ENCODE data around the gene FAM20C.

Gene FAM20C

DNA sequence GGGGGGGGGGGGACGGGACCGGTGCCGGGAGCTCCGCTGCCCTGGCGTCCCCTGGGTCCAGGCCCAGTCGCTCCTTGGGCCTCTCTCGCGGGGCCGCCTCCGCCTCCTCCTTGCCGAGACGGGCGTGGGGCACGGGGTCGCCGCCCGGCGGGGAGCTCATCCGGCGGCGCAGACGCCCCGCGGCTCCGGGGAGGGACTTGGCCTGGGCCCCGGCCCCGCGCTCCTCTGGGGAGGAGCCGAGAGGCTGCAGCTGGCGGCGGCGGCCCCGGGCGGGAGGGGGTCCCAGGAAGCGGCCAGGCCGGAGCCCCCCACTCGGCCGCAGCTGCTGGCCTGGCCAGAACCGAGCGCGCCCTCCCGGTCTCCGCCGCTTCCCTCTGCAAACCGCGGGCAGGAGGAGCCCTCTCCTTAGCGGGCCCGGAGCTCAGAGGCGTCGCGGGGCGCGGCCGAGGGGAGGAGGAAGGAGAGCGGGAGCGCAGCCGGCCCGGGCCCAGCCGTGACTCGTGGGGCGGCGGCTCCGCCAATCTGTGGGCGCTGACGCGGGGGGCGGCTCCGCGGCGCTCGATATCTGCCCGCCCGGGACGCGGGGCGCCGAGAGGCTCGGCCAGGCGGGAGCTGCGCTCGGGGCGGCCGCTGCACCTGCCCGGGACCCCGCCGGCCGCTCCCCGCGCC, at the start of gene FAM20C:
FAM20C (plus strand) TSS at position 591 of the 669 bp plus-strand sequence. CDS start 629 bp downstream, outside the sequence.
- peak; percentile 11 to 24 for DNase-seq (ENCODE audit: low read depth in 2 of 2)

DNA sequence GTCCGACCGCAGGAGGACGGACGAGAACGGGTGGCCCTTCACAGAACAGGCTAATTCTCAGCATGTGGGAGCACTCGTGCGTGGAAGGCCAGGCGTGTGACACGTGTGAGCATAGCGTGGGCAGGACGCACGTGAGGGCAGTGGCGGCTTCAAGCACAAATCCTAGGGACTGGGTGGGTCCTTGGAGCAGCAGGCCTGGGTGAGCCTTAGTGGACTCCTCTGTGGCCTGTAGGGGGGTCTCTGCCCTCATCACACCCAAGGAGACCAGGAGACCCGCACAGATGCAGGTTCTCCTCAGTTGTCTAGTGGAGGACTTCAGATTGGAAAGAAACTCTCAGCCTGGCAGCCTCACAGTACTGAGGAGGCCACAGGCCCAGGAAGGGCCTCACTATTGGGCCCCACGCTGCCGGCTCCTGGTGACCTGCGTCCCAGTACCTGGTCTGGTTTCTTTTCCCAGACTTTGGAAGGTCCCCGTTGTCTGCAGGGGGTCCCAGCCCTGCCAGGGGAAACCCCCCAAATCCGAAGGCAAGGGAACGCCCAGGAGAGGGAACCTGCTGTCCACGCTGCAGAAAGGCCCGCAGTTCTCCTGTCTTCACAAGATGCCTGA, 49.1 kb upstream of the FAM20C start:
- DNase-seq (ENCODE audit: low read depth in 2 of 2) = no peak

DNA sequence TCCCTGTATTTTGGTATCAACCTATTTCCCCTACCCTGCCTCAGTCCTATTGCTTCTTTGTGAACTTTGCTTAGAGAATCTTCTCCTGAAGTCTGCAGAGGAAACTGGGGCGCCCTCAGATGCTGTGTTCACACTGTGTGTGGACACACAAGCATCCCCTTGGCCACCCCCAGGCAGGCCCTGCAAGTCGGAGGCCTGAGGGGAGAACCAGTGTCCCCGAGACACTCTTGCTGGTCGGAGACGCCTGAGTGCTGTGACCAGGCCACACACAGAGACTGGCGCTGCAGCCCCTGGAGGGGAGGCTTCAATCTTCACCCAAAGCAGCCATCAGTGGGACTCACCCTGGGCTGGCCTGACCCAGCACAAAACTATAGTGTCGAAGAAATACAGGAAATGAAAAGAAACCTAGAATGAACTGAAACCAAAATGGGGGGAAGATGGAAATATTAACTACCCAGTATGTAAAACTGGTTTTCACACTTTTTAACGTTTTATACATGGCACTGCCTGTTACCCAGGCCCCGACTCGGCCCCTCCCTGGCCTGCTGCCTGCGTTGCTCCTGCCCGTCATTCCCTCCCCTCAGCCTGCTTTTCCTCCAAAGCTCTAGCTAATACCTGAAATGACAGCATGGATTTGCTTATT, 48.4 kb upstream of the FAM20C start:
- no peak for DNase-seq (ENCODE audit: low read depth in 2 of 2)

DNA sequence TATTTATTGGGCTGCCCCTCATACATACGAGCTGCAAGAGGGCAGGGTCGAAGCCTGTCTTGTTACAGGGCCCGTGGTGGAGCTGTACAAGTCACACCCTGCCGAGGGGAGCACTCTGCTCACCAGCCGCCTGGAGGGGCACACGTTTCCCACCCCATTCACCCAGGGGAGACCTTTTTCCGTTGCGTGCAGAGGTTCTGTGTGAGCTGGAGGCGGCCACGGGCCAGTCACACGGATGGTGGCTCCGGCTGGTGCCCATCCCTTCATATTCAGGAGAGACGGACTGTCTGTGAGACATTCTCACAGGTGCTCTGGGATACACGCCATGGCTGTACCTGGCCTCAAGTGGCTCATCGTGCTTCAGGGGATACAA, 47.9 kb upstream of the FAM20C start:
- no peak for DNase-seq (ENCODE audit: low read depth in 2 of 2)

DNA sequence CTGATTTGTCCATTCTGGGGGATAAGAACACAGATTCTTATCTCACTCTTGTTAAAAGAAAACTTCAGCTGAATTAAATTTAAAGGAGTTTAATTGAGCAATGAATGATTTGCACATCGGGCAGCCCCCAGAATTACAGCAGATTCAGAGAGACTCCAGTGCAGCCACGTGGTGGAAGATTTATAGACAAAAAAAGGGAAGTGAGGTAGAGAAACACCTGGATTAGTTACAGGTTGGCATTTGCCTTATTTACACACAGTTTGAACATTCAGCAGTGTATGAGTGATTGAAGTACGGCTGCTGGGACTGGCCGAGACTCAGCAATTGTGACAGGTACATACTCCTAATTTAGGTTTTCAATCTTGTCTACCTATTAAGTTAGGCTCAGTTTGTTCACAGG, 46.5 kb upstream of the FAM20C start:
- DNase-seq (ENCODE audit: low read depth in 2 of 2) = no peak

DNA sequence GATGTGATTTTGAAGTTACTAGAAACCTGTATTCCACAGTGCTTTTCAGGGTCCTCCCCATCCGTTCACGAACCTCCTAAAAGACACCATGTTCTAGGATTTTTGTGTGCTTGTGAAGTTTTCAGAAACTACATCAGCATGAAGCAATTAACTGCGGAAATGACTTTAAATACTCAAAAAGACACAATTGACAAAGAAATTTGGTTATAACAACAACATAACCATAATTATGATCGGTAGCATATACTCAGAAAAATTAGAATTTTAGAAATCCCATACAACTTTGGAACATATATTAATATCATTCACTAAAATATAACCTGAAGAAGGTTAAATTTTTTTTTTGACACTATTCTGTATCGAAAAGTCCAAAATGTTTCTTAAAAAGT, 43.8 kb upstream of the FAM20C start:
- no peak for DNase-seq (ENCODE audit: low read depth in 2 of 2)

DNA sequence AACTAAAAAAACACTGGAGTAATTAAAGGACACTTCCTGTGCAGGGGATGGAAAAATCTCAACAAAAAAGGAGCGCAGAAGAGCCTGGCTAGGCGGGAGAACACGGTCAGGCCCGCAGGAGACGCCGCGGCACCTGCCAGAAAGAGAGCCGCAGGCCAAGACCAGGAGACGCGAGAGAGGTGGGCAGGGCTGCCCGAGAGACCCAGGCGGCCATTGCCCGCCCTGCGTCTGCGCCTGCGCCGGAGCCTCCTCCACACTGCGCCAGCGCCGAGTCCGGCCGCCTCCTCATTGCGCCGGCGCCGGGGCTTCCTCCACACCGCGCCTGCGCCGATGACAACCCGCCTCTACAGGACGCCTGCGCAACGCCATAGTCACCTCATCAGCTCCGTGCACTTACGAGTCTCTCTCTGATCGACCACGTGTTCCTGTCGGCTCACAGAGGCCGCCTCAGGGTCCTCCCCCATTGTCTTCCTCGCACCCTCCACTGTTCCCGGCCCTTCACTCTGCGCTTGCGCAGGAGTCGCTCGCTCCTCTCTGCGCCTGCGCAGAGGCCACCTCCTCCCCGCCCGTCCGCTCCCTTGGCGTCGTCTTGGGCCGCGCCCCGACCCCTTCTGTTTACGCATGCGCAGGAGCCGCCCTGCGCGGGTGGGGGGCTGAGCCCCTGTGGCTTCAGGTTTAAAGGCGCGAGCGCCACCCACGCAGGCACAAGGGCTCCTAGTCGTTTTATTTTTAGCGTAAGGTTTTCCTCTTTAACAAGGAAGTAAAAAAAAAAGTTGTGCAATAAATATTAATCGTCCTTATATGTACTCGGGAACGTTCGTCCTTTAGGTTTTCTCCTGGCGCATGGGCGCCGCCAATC, 43.2 kb upstream of the FAM20C start:
- peak; percentile 91 to 95 for DNase-seq (ENCODE audit: low read depth in 2 of 2)

DNA sequence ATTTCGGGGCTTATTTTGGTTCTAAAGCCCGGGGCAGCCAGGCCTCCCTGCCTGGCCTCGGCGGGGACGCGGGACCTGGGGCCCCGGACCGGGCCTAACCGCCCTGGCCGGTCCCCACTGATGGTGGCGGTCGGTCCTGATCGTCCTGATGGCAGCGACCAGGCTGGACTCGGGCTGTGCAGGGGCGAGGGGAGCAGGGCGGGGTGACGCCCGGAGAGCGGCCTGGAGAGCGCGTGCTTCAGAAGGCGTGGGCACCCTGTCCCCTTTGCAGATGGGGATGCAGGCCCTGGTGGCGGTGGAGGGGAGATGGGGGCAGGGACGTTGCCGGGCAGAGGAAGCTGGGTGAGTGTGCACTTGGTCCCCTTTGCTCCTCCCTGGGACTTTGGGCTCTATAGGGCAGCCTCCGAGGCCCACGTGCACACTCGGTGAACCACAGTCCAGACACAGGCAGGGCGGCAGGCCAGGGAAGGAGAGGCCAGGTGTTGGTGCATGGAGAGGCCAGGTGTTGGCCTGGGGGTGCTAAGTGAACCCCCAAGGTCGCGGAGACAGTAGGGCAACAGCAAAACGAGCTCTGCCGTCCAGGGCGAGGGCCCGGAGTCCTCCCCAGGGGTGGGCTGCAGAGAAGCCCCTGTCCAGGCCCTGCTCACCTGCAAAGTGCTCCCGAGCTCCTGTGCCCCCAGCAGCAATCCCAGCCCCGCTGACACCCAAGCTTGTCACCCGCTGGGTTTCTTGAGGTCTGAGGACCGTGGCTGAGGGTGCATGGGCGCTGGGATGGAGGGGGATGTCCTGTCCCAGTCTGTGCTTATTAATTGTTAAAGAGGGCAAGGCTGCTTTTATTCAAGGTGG, 42.4 kb upstream of the FAM20C start:
- peak; percentile 12 to 29 for DNase-seq (ENCODE audit: low read depth in 2 of 2)

DNA sequence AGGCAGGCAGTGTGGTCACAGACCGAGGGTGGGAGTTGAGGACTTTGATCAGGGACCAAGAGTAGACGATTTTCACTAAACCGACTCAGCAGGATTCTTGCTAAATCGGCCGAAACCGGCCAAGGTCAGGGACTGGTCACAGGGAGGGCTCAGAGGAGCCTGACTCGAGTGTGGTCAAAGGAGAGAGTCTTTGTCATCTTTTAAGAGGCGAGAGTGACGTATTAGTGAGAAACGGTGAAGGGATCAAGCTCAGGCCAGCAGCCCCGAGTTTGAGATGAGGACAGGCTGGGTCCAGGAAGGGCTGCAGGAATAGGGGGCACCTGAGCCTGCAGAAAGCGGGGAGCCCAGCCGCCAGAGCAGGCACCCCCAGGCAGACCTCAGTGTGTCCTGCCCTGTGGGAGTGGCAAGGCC, 41.6 kb upstream of the FAM20C start:
- no peak for DNase-seq (ENCODE audit: low read depth in 2 of 2)

DNA sequence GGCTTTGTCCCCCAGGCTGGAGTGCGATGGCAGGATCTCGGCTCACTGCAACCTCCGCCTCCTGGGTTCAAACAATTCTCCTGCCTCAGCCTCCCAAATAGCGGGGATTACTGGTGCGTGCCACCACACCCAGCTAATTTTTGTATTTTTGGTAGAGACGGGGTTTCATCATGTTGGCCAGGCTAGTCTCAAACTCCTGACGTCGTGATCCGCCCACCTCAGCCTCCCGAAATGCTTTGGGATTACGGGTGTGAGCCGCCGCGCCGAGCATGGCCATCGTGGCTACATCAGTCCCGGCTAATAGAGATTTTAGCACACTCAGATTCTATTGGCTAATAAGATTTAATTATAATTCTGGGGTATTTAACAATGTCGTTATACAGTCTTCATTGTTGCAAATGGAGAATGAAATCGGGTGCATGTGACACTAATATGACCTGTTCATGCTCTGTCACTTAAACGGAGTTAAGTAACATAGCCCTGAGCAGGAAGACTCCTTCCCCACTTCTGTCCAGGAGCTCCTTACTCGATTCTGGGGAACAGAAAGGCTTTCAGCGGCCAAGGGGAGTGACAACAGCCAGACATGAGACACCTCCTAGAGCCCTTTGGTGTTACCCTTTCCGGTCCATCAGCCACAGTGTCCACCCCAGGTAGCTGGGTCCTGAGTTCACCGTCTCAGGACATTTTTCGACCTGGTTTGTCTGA, 40.9 kb upstream of the FAM20C start:
- DNase-seq (ENCODE audit: low read depth in 2 of 2) = no peak

DNA sequence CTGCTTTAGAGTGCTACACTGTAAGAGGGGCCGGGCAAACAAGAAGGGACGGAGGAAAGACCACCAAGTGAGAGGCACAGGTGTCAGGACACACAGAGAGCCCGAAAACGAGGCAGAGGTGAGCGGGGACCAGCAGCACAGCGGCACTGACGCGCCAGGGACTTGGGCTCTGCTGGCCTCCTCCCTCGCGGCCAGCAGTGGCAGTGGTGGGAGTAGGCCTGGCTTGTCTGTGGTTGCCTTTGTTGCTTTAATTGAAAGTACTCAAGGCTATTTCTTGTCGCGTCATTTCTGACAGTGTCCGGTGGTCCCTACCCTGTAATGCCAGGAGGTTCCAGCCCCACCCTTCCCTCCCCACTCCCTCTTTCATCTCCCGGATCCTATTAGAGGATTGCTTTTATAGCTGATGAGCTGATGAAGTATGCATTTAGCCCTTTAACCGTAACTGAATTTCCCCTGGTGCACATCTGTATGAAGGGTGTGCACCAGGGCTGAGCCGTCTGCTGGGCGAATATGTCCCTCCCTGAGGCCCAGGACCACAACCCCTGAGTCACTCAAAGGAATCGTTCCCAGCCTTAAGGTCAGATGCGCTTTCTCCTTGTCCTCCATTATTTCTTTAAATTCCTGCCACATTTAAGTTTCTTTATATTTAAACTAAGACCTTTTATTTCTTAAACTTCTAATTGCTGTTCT, 39.5 kb upstream of the FAM20C start:
- DNase-seq (ENCODE audit: low read depth in 2 of 2) = no peak

DNA sequence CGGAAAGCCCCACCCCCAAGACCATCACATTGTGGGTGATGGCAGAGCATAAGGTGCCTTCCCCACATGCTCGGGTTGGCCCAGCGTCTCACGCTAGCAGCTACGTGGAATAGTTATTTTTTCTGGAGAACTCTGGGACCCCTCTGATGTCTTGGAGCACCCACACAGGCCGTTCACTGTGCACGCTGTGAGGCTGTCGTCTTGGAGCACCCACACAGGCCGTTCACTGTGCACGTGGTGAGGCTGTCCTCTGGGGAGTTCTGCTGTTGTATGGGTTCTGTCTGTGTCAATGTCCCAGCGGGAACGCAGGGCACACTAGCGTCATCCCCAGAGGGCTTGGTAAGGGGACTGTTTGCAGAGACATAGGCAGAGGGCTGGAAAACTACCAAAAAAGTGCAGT, 38.8 kb upstream of the FAM20C start:
- DNase-seq (ENCODE audit: low read depth in 2 of 2) = no peak

DNA sequence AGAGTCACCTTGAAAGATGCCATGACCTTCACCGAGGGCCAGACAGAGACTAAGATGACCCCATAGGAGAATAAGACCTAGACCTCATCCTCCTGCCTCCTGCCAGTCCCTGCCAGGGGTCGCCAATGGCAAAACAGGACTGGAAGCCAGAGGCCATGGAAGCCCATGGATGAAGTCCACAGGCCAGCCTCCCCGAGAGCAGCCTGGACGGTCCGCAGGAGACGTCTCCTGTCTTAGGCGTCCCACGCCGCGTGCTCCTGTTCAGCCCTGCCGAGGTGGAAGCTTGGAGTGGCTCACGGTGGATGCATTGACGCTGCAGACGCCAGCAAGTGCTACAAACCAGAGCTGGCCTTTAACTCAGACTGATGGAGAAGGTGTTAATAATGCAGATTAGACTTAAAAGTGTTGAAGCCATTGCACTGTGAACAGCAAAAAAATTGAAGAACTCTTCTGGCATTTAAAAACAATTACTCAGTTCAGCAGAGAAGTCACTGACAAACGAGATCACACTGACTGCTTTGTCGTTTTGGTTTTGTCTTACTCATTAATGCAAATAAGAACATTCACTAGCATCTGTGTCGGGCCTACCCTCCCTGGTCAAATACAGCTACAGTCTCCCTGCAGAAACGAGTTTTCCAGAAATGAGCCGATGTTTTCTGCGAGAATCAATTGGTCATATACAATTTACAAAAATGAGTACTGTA, 38.1 kb upstream of the FAM20C start:
- no peak for DNase-seq (ENCODE audit: low read depth in 2 of 2)

DNA sequence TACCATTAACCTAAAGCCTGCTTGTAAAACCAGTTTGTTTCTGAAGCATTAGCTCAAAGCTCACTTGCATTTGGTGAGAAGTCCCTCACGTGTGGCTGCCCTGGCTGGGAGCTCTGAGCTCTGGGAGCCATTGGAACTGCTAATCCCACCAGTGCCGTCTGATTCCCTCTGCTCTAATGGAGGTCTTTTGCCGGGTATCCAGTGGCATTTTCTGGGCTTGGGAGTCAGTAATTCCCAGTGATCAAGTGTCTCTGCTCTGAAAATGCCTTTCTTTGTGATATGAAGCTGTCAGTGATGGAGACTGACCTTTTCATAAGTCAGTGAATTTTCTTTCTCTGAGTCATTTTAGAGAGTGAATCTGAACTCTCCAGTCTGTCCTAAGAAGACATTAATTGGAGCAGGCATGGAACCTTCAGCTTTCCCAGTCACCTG, 36.9 kb upstream of the FAM20C start:
- no peak for DNase-seq (ENCODE audit: low read depth in 2 of 2)

DNA sequence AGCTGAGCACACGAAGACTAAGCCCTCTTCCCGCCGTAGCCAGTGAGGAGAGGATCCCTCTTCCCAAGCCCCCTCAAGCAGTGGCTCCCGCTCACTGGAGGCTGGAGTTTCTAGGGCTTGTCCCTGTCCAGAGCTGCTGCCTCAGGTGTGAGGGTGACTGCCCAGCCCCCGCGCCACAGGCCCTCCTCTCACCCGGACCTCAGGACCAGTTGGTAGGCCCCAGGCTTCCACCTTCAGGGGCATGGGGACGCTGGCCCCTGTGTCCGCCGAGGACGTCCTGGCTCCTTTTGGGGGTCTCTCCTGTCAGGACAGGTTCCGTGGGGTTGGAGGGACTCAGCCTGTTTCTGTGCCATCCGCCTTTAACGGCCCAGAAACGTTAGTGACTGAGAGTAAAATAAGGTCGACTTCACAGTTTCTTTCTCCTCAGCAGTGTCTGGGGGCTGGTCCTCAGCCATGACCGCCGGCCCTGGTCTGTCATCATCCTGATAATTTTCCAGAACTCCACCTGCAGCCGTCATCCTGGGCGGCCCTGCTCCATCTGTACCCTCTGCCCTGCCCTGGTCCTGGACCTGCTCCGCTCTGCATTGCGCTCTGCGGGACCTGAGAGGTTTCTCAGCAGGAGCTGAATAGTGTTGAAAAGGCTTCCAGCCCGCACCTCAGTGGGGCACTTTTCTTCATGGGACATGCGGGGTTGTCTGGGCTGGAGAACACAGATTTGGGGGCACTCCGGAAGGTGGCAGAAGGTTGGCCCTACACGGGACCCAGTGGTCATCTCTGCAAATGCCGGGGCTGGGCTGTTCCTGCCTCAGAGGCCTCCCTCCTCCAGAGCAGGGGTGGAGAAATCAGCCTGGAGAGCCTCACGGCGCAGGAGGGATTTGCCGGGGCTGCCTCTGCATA, 36.0 kb upstream of the FAM20C start:
- DNase-seq (ENCODE audit: low read depth in 2 of 2) = no peak

DNA sequence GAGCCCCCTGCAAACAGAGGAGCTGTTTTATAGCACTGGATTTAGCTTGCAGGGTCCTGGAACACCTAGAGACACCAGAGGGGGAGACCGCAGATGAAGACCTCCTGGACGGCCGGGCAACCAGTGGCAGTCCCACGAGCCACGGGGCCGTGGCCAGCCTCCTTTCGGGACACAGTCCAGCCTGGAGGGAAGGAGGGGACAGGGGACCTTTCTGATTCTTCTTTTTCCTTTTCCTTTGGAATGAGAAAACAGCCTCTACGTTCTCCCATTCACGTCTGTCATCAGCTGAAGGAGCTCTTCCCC, 35.4 kb upstream of the FAM20C start:
- DNase-seq (ENCODE audit: low read depth in 2 of 2) = no peak

DNA sequence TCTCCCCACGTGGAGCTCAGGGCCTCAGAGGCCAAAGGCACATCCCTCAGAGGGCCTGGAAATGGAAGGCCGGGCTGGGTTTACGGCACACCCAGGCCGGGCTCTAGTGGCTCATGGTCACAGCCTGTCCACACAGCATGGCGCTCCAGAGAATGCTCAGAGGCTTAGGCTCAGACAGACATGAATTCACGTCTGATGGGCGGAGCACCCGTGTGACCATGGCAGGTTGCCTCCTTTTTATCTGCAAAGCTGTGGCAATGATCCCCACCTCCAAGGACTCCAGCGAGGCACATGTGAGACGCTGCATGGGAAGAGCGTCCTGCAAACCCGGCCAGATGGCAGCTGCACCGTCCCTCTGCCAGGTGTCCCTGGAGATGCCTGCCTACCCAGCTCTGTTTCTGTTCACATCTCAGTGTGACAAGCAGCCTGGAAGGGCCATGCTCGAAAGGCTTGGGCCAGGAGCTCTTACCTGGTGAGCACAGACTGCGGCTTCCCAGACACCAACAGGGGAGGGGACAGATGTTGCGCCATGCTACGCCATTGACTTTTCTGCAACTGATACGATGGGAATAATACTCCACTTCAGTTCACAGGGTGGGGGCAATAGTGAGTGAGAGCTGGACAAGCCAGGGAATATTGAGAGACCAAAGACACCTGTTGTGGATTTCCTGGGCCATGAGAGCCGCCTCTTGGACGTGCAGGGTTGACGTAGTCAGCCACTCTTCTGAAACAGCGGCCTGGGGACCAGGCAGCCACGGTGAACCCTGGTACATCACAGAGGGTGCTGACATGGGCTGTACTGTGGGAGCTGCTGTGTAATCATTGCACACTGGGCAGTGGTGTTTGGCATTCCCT, 34.4 kb upstream of the FAM20C start:
- DNase-seq (ENCODE audit: low read depth in 2 of 2) = no peak

DNA sequence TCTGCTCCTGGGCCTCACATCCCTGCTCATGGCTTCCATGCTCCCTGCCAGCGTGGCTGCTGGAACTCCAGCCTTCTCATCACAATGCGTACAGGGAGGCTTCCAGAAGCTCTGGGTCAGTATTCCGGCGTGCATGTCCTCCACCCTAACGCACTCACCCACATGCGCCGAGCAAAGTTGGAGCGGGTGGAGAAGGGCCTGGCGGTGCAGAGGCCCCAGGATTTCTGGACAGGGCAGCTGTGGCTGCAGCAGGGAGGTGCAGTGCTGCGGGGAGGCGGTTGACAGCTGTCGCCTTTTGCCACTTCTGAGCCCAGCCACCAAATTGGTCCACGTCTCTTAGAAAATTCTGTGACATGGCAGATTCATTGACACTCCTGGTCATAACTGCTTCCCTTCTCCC, 33.6 kb upstream of the FAM20C start:
- no peak for DNase-seq (ENCODE audit: low read depth in 2 of 2)

Measured in stimulated activated CD4-positive, alpha-beta T cell treated with anti-CD3 and anti-CD28 coated beads, Interleukin-12 subunit alpha, Interleukin-12 subunit beta, amount 100 ng/mL, for 24 hours (primary cell).